NCI-H1105 treated with DMSO at 0.1 percent for 48 hours (cell line): ENCODE data around the gene MACROD2.

Experiments
- DNase-seq: peaks from one replicate; lab custom pipeline; 2025; lab: John Stamatoyannopoulos, UW

MACROD2 gene

DNA sequence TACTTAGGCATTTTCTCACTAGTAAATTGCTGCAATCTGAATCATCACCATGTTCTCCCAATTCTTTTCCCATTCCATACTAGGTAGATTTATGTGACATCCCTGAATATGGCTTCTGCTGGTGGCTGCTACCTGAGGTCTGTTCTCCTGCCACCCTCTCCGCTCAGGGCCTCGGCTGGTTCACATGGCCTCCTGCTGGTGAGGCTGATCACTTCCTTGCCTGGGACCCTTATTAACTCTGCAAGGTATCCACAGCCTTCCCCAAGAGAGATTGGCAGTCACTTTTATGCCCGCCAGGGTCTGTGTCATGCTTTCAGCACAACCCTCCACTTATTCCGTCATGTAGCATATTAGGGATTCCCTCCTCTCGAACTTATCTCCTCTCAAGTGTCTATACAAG lies 766.6 kb downstream of the MACROD2 start:
- DNase-seq: no peak

DNA sequence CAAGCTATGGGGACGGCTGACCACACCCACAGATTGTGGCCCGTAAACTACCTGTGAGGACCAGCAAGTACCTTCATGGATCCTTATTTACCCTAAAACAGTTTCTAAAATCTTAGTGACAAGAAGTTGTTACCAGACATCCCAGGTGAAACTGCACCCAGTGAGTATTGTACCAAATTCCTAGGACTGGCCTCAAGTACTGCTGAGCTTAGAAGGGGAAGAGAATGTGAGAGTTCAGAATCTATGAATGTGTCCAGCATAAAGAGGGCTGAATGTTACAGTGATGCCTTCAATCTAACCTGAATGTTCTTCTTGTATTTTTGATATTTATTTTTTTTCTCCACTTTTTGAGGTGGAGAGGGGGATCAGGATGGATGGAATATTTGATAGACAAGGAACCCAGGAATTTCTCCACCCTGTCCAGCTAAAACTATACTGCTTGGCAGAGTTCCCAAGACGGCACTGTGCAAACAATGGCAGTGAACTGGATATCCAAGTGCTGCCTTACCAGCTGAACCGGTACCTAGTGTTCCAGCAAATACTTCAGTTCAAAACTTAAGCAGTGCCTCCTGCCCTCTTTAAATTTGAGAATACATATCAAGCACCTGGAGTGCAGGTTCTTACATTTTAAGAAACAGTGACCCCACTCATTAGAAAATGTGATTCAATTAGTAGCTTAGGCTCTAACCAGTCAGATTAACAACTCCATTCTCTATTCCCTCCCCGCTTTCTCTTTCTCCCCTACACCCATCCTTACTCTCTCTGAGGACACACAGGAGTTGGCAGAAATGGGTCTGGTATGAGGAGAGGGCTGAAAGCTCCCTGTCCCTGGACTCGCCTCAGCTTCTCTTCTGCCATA lies 769.4 kb downstream of the MACROD2 start:
- no peak for DNase-seq

DNA sequence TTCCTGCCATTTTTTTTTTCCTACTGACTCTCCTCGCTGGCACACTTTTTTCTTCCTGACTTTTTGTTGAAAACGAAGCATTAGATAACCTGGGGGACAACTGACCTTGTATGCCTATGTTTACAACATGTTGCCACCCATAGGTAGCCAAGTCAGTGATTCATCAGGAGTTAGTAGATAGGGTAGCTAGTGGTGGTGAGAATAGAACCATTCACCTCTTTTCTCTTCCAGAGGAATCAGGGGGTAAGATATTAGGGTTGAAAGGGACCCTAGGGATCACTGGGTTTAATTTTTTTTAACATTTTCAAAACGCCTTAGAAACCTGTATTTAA lies 770.0 kb downstream of the MACROD2 start:
- no peak for DNase-seq

DNA sequence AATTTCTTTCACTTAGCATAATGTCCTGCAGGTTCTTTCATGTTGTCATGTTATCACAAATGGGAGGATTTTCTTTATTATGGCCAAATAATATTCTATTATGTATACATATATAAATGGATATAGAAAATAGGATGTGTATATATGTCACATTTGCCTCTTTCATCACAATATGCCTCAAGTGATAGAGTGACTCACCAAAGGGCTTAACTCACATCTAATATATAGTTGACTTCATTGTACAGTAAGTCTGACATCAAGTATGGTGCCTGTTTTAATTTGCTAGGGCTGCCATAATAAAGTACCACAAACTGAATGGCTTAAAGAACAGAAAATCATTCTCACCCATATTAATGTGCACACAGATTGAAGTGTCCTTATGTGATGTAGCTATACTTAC lies 778.2 kb downstream of the MACROD2 start:
- DNase-seq: no peak

DNA sequence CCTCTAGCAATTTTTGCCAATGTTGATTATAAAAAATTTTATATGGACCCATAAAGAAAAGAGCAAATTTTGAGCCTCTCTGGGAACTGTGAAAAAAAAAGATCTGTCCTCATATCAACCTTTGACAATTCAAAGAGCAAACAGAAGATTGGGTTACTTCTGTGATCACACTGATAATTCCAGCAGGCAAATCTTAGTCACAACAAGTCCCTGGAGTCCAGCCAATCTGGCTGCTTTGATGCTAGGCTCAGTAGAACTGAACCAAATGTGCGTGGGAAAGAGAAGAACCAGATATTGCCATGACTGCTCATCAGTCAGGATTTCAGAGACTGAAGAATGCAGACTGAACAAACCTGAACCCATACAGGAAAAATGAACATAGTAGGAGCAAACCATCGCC lies 780.5 kb downstream of the MACROD2 start:
- DNase-seq: no peak

DNA sequence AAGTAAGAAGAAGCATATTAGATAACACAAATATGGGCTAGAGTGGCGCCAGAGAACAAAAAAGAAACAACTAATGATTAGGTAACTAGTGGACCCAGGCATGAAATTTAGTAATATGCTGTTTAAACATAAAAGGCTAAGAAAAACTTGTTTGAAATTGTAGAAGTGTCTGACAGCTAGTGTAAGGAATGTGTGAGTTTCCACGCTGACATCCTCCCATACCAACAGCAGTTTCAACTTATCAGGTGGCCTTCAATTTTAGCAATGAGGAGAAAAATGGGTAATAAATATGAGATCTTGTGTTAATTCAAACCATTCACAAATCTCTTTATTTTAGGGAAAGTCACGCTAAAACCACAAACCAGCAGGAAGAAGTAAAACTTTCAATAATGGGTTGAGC lies 782.3 kb downstream of the MACROD2 start:
- no peak for DNase-seq

DNA sequence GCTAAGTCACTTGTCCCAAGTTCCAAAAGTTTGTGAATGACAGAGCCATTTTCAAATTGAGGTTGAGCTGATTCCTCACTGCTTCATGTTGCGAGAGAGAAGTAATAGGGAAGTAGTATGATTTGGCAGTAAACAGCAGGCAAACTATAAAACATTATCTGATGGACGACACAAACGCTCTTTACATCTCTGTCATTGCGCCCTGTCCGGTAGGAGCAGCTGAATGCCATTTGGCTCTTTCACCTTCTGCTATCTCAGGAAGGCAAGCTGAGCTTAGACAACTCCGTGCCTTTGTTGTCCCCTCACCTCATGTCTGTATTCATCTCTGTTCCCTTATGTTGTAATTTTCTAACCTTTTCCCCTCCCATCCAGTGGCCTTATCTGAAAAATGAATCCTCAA lies 782.8 kb downstream of the MACROD2 start:
- no peak for DNase-seq

DNA sequence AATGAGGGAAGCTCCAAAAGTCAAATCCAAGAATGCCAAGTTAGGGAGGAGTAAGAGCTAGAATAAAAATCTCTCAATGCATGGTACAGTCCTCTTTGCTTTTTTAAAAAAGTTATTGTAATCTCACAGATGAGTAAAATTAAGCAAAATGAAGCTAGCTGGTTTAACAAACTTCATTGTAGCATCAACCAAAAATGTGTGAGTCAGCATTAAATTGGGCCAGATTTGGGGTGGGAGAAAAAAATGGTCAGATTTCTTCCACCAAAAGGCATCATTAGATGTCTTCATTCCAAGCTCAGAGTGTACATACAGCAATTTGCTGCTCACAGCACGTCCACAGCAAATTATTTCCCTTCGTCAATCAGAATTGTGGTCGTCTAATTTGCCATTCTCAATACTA lies 783.6 kb downstream of the MACROD2 start:
- DNase-seq: no peak

DNA sequence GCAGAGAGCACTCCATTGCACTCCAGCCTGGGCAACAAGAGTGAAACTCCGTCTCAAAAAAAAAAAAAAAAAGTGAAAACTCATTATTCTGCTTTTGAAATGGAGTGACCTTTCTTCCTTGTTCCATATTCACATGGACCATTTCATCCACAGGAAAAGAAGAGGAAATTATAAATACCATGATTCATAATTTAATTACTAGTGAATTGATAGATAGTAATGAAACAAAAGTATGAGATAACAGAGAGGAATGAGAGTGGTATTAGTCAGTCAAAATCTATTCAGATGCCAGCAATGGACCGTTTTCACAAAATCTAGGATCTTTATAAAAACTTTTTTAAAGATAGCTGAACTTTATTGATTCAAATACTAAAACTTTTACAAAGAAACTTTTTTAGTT lies 785.2 kb downstream of the MACROD2 start:
- DNase-seq: no peak

DNA sequence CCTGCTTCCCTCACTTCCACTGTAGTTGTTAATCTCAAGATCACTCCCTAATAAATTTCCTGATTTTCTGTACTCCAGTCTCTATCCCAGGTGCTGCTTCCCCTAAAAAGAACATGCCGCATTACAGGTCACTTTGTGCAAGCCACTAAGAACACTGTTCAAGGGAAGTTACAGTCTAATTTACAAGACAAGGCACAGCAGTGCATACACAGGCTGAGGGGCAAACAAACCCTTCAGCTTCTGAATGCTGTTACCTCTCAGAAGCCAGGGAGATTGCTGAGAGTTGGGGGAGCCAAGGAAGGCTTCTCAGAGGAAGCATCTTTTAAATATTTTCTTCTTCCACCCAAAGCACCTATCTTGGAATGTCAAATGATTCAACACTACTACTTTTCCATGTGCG lies 787.4 kb downstream of the MACROD2 start:
- no peak for DNase-seq

DNA sequence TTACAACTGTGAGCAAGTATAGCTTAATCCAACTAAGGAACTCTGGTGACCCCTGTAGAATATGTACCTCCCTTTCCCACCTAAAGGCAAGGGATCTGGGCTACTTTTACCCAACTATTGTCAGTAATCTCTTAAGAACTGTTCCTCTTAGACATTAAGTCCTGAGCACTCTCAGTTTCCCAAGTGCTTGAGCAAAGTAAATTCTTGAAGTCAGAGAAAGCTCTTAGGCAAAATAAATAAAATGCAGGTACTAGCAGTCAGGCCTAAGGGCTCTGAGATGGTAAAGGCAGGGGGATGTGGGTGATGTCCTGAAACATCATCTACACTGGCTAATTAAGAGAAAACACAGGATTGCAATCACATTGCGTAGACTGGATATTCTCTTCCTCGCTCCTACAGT lies 788.5 kb downstream of the MACROD2 start:
- DNase-seq: no peak

DNA sequence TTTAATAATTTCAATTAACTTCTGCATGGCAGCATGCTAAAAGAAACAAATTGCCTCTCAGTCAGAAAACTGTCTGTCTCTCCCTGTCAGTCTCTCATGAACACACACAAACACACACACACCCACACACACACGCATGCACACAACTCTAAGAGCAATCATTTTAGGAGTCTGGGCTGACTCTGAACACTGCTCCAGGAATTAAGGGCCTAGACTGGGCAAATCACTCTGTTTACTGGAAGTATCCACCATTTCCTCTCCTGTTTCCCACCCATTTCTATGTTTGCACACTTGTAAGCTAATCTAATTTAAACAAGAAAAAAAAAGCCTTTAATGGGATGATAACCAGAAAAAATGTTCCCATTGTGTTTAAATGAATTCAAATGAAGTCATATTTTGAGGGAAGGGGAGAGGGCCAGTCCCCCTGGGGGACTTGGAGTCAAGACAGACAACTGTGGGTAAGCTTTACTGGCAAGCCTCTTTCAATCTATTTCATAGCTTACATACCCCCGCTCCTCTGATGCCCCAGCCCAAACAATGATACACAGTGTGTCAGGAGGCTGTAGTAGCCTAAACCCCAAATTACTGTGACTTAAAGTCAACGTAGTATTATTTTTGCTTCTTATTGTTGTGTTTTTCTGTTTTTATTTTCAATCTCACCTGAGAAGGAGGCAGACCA lies 789.9 kb downstream of the MACROD2 start:
- DNase-seq: no peak

DNA sequence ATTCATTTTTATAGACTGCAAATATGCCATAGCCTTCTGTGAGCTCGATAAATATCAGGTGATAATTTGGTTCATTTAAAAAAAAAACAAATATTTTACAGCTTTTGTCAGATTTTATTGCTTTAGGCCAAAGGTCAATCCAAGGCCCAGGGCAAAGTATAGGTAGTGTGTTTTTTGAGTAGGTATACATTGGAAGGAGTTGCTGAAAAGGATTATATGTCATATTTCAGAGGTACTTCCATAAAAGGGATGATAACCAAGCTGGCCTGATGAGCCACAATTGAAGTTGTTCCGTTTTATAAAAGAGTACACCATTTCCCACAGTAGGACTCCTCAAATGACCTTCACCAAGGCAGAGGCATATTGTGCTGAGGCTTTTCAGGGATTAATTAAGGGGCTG lies 794.9 kb downstream of the MACROD2 start:
- no peak for DNase-seq

DNA sequence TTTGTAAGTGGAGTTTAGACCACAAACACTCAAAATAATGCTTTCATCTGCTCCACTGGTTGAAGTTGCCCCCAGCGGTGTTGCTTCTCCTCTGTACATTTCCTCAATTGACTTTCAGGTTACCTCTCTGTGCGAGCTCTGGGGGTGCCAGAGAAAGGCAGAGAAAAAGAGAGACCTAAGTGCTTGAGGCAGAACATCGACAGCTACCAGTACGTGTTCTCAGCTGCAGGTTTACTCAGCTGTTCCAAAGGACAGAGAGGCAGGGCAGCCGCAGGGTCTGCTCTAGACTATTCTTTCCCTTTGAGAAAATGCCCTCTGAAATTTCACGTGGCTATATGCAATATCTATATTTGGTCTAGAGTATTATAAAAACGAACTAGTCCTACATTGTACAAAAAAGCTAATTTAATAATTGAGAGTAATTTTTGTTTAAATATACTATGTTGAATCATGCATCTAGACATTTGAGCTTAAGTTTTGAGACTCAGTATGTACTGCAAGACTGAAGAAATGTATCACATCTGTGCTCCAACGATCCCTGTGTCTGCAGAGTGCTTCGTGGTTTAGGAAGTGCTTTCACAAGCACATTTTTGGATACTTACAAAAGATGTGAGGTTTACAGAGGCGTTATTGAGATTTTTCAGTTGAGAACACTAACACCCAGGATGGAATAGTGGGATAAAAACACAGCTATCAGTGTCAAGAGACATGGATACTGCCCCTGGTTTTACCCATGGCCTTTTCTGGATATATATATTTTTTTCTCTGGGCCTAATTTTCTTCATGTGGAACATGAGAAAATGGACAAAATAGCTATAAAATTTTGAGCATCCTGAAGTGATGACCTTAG lies 795.7 kb downstream of the MACROD2 start:
- no peak for DNase-seq

DNA sequence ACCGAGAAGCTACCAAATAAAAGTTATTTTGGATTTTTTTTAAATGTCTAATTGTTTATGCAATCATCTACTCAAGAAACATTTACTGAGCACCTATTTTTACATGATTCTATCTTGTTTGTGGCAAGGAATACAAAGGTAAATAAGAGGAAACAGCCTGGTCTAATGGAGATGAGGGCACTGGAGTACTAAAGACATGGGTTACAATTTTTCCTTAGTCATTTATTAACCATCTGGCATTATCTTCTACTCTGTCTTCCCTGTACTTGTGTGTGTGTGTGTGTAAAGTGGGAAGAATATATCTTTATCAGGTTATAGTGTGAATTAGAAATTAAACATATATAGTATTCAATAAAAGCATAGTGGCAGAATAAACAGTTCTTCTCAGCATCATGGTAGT lies 797.6 kb downstream of the MACROD2 start:
- no peak for DNase-seq

DNA sequence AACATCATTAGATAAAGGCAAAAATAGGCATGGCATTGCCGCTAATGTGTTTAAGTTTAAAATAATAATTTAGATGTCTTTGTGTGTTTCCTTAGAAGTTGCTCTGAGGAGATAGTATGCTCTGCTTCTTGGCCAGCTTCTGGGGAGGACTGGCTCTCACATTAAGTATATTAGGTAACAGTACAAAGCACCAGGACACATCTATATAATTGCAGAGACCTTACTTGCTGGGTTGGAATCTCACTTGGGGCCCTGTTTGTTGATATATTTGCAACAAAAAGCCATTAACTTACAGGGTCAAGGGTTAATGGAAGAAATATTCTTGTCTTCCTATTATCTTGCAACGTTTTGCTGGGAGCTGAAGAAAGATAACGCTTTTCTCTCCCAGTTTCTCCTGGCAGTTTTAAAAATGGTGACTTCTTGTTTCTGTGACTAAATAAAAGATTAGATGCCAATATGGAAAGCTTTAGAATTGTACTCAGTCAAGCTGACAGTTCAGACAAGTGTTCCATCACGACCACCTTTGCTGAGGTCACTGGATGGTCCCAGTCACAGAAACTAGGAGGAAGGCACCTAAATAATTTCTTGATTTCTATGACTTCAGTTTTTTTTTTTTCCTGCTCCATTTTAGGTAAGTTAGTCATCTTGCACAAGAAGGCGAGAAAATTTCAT lies 804.4 kb downstream of the MACROD2 start:
- DNase-seq: no peak

DNA sequence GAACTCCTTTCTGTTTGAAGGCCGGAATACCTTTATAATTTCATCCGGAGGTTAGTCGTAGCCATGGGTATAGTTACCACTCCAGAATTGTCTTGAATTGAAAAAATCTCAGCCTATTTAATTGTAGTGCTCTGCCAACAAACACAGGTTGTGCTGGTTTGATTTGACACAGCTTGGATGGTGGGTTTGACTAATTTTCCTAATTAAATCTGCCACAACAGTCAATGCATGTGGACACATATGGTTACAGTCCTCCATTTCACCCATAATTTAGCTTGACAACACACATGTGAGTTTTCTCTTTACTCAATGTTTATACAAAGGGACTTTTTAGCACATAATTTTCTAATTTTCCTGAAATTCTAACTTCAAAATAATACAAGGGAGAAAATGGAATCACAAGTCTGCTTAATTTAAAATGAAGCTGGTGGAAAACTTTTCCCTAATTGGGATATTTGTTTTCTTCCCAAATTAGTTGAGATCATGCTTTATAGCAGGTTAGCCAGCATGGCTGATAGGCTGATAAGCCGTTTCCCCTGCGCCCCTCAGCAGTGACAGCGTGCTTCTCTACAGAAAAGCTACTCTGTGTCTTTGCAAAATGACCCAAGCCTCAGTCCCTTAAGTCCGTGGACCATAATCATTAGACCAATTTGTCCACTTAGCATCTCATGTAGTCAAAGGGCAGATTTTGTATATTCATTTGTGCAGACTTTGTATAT lies 805.5 kb downstream of the MACROD2 start:
- DNase-seq: no peak

DNA sequence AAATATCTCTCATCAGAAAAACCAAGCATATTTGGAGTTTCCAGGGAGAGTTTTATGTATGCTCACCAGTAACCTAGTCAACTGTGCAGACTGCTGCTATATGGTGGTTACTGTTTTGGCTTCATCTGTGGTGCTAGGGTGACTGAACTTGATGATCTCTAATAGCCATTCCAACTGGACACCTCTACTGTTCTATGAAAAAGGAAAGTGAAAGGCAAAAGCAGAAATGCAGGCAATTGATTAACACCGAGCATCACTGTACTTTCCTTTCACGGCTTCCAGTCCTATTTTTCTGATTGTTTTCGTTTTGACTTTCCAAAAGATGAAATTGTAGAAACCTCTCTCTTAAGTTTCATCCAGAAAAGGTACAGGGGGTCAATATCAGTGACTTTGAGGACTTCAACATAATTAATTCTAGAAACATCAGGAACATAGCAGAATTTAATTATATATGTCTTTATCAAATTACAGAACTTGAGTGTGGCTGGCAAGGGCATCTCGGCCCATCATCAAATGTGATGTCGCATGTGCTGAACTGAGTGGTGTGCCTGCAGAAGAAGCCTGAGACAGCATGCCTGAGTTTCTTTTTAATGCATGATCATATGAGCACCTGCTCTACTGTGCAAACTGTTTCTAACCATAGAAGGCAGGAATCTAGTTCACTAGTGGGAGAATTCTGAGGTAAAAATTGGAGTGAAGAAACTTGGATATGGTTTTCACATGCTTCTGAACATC lies 806.4 kb downstream of the MACROD2 start:
- DNase-seq: no peak

DNA sequence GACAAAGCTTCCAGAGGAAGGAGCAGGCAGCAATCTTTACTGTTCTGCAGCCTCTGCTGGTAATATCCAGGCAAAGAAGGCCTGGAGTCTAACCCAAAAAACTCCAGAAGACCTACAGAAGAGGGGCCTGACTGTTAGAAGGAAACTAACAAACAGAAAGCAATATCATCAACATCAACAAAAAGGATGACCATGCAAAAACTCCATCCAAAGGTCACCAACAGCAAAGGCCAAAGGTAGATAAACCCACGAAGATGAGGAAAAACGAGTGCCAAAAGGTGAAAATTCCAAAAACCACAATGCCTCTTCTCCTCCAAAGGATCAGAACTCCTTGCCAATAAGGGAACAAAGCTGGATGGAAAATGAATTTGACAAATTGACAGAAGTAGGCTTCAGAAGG lies 811.9 kb downstream of the MACROD2 start:
- DNase-seq: no peak

DNA sequence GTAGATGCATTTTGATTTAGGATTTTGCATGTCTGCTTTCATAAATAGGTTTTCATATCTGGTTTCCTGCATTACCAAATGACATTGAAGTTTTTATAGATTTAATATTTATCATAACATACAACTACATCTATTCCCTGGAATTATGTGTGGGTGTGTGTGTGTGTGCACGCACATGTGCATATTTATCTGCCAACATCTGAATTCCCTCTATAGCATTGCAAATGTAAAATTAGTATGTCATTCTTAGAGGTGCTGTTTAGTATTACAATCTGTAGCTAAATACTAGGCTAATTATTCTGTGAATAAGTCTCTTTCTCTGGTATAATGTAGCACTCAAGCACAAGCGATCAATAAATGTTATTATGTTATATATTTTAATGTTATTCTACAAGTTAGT lies 820.0 kb downstream of the MACROD2 start:
- DNase-seq: no peak

DNA sequence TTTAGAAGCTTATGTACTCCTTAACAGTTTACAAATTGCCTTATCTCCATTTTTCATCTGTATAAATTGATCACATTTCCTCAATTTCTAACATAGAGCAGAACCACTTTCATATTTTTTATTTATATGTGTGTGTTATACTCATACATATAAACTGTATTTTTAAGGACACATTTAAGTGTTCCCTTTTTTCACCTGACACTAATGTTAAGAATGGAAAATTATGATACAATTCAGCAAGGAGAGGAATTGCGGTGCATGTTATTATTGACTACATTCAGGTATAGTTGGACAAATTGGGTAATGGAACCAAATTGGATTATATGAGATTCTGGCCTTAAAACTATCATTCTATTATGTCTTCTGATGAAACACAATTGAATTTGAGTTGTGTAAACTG lies 821.2 kb downstream of the MACROD2 start:
- DNase-seq: no peak
